Astrocyte (in vitro differentiated cells and primary cell): ENCODE measurements around the gene ZNF662. TPM values are rescaled to one million over a fixed set of nuclear protein-coding genes. Genes with fewer than 3 reads are reported as not detected.

Experiments
- DNase-seq: peaks from one replicate; pipeline ENCODE4 v3.0.0-alpha.2; 2010; ENCODE audit warnings: low read depth
- FAIRE-seq: peaks from 2 replicates; lab custom pipeline; 2011; peaks lifted over from hg19 to GRCh38; lab: Jason Lieb, UNC
- H2AFZ ChIP-seq: 2 replicates; pipeline ENCODE4 v1.6.0; 2012; ENCODE audit warnings: low read depth, low read length, inconsistent platforms
- H3K27ac ChIP-seq: 2 replicates; pipeline ENCODE4 v1.5.1; 2011; ENCODE audit warnings: low read depth, low read length, inconsistent platforms
- H3K27me3 ChIP-seq: 2 replicates; pipeline ENCODE4 v1.6.0; 2011; ENCODE audit warnings: low read length, inconsistent platforms; ENCODE audit not compliant: insufficient read depth
- H3K36me3 ChIP-seq: 2 replicates; pipeline ENCODE4 v1.5.1; 2011; ENCODE audit warnings: low read length, inconsistent platforms; ENCODE audit not compliant: insufficient read depth
- H3K4me1 ChIP-seq: 2 replicates; pipeline ENCODE4 v1.5.1; 2011; ENCODE audit warnings: low read length, inconsistent platforms; ENCODE audit not compliant: insufficient read depth
- H3K4me2 ChIP-seq: 2 replicates; pipeline ENCODE4 v1.6.0; 2012; ENCODE audit warnings: low read length, inconsistent platforms
- H3K4me3 ChIP-seq: 2 replicates; pipeline ENCODE4 v1.5.1; 2011; ENCODE audit warnings: low read depth, mild to moderate bottlenecking, low read length, inconsistent platforms; ENCODE audit not compliant: insufficient read depth
- H3K79me2 ChIP-seq: 2 replicates; pipeline ENCODE4 v1.6.0; 2012; ENCODE audit warnings: mild to moderate bottlenecking, low read length, inconsistent platforms; ENCODE audit not compliant: insufficient read depth
- H3K9ac ChIP-seq: 2 replicates; pipeline ENCODE4 v1.6.0; 2012; ENCODE audit warnings: mild to moderate bottlenecking, low read length, inconsistent platforms
- H3K9me3 ChIP-seq: 2 replicates; pipeline ENCODE4 v1.5.1; 2012; ENCODE audit warnings: low read depth, mild to moderate bottlenecking, low read length, inconsistent platforms; ENCODE audit not compliant: insufficient read depth
- H4K20me1 ChIP-seq: 2 replicates; pipeline ENCODE4 v1.6.0; 2012; ENCODE audit warnings: low read length, inconsistent platforms; ENCODE audit not compliant: insufficient read depth
- H3K27ac Mint-ChIP-seq: one replicate; pipeline ENCODE4 v1.8.0; 2021; ENCODE audit warnings: mild to moderate bottlenecking, mixed read lengths; ENCODE audit not compliant: unreplicated experiment
- H3K27me3 Mint-ChIP-seq: one replicate; pipeline ENCODE4 v1.8.0; 2021; ENCODE audit warnings: low read depth, mixed read lengths; ENCODE audit not compliant: unreplicated experiment
- H3K36me3 Mint-ChIP-seq: one replicate; pipeline ENCODE4 v1.8.0; 2021; ENCODE audit warnings: low read depth, mixed read lengths; ENCODE audit not compliant: unreplicated experiment
- H3K4me1 Mint-ChIP-seq: one replicate; pipeline ENCODE4 v1.8.0; 2021; ENCODE audit warnings: low read depth, mixed read lengths; ENCODE audit not compliant: unreplicated experiment
- H3K4me3 Mint-ChIP-seq: one replicate; pipeline ENCODE4 v1.8.0; 2021; ENCODE audit warnings: mild to moderate bottlenecking, moderate library complexity, mixed read lengths; ENCODE audit not compliant: unreplicated experiment
- H3K9me3 Mint-ChIP-seq: one replicate; pipeline ENCODE4 v1.8.0; 2021; ENCODE audit warnings: mild to moderate bottlenecking, mixed read lengths; ENCODE audit not compliant: unreplicated experiment
- EZH2 ChIP-seq: IDR thresholded peaks from 2 replicates; pipeline ENCODE4 v1.6.1; 2012; ENCODE audit warnings: mild to moderate bottlenecking, low read length, inconsistent platforms; ENCODE audit not compliant: insufficient read depth
- total RNA-seq: library from RNA; stranded (reverse); gene quantifications from 2 replicates; pipeline ENCODE4 v1.2.1, GENCODE V29; 2021
- TF ChIP-seq, protein P1 (sequence below): IDR thresholded peaks from 2 replicates; pipeline ENCODE4 v1.5.1; 2011; ENCODE audit warnings: low read depth, mild to moderate bottlenecking, inconsistent platforms, low read length, moderate library complexity; ENCODE audit not compliant: insufficient read depth

Gene ZNF662
- total RNA-seq, 1 donor from 2014 or later: 0.23 TPM

DNA sequence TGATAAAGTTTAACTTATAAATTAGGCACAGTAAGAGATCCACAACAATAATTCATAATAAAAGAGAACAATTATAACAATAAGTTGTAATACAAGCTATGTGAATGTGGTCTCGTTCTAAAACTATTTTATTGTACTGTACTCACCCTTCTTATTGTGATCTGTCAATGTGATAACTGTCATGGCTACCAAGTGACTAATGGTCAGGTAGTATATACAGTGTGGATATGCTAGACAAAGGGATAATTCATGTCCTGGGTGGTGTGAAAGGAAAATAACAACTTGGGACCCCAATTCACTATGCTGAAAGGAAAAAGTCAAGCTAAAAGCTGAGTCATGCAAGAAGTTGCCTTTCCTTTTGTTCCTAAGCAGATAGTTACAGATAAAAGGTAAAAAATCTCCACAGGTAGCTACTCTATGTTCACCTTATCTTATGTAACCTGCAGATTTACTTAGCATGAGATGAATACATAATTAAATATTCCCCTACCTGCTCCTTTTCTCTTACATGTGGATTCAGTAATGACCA lies 19.6 kb upstream of the ZNF662 start:
- Histone ChIP-seq H3K79me2 (no peaks in the 10 kb centered on the region), H3K4me3 (no peak overlapping the region), H3K27me3 (peaks cover 2% of the 10 kb centered on the region), H3K4me2 (no peak overlapping the region), H3K27ac (no peak overlapping the region), H2AFZ (no peak overlapping the region), H3K36me3 (no peaks in the 10 kb centered on the region), H4K20me1 (no peaks in the 10 kb centered on the region), H3K9me3 (no peaks in the 10 kb centered on the region), H3K9ac (no peak overlapping the region), H3K4me1 (no peaks in the 10 kb centered on the region)
- H3K27me3 Mint-ChIP-seq: no peaks in the 10 kb centered on the region
- H3K9me3 Mint-ChIP-seq: no peaks in the 10 kb centered on the region
- H3K4me1 Mint-ChIP-seq: peaks cover 5% of the 10 kb centered on the region
- H3K27ac Mint-ChIP-seq: no peak overlapping the region
- H3K4me3 Mint-ChIP-seq: no peak overlapping the region
- TF ChIP-seq EZH2: no peak
- TF ChIP-seq, protein P1, sequence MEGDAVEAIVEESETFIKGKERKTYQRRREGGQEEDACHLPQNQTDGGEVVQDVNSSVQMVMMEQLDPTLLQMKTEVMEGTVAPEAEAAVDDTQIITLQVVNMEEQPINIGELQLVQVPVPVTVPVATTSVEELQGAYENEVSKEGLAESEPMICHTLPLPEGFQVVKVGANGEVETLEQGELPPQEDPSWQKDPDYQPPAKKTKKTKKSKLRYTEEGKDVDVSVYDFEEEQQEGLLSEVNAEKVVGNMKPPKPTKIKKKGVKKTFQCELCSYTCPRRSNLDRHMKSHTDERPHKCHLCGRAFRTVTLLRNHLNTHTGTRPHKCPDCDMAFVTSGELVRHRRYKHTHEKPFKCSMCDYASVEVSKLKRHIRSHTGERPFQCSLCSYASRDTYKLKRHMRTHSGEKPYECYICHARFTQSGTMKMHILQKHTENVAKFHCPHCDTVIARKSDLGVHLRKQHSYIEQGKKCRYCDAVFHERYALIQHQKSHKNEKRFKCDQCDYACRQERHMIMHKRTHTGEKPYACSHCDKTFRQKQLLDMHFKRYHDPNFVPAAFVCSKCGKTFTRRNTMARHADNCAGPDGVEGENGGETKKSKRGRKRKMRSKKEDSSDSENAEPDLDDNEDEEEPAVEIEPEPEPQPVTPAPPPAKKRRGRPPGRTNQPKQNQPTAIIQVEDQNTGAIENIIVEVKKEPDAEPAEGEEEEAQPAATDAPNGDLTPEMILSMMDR: no peak
- DNase-seq (no peak), FAIRE-seq (no peak)
- H3K36me3 Mint-ChIP-seq: no peaks in the 10 kb centered on the region

DNA sequence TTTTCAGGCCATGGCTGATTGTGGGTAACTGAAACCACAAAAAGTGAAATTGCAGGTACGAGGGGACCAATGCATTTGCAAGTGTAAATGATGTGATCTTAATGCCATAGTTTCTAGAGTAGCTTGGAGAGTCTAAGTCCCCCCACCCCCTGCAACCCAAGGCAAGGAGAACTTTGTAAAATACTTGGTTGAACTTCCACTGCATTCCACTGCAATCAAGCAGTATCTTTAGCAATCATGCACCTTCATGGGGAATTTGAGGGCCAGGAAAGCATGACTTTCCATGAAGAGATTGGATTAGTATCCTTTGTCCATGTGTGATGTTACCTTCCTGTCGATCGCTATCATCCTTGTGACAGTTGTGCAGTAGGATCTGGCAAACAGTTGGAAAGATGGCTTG lies 18.9 kb upstream of the ZNF662 start:
- Mint-ChIP-seq H3K4me3 (no peak overlapping the region), H3K27ac (no peak overlapping the region), H3K27me3 (no peaks in the 10 kb centered on the region), H3K9me3 (peaks cover 2% of the 10 kb centered on the region), H3K4me1 (peaks cover 12% of the 10 kb centered on the region), H3K36me3 (no peaks in the 10 kb centered on the region)
- Histone ChIP-seq H3K79me2 (no peaks in the 10 kb centered on the region), H3K27ac (no peak overlapping the region), H3K9ac (no peak overlapping the region), H3K9me3 (no peaks in the 10 kb centered on the region), H3K4me3 (no peak overlapping the region), H3K4me2 (no peak overlapping the region), H3K27me3 (peaks cover 2% of the 10 kb centered on the region), H3K4me1 (no peaks in the 10 kb centered on the region), H2AFZ (no peak overlapping the region), H4K20me1 (no peaks in the 10 kb centered on the region), H3K36me3 (no peaks in the 10 kb centered on the region)
- FAIRE-seq: no peak
- no peak for TF ChIP-seq EZH2
- TF ChIP-seq, protein P1: no peak
- no peak for DNase-seq

DNA sequence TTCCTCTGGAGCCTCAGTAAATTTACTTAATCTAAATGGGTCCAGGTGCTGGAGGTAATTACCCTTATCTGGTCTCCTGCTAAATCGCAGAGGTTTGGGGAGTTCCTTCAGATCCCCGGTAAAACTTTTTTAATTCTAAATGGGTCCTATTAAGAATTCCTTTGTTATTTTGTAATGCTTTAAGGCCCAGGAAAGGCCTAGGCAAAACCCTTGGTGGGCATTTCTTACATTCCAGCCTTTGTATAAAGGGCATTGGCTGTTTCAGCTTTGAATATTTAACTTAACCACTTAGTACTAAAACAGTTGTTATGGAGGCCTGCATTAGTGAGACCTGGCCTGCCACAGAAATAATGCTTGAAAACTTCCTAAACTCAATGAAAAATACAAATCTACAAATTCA lies 14.9 kb upstream of the ZNF662 start:
- FAIRE-seq (no peak), DNase-seq (no peak)
- Mint-ChIP-seq H3K27me3 (no peaks in the 10 kb centered on the region), H3K36me3 (no peaks in the 10 kb centered on the region), H3K9me3 (peaks cover 2% of the 10 kb centered on the region), H3K4me3 (no peak overlapping the region), H3K4me1 (peaks cover 14% of the 10 kb centered on the region), H3K27ac (peak overlapping the region; percentile 60)
- H3K79me2 ChIP-seq: no peaks in the 10 kb centered on the region
- H4K20me1 ChIP-seq: no peaks in the 10 kb centered on the region
- H3K27me3 ChIP-seq: peaks cover 2% of the 10 kb centered on the region
- H2AFZ ChIP-seq: no peak overlapping the region
- H3K4me3 ChIP-seq: no peak overlapping the region
- no peak overlapping the region for H3K9ac ChIP-seq
- no peaks in the 10 kb centered on the region for H3K4me1 ChIP-seq
- H3K9me3 ChIP-seq: no peaks in the 10 kb centered on the region
- H3K4me2 ChIP-seq: no peak overlapping the region
- H3K36me3 ChIP-seq: no peaks in the 10 kb centered on the region
- no peak overlapping the region for H3K27ac ChIP-seq
- TF ChIP-seq, protein P1: no peak
- no peak for TF ChIP-seq EZH2
